Measurements from ENCODE around the gene SNX8. TPM values are rescaled to one million over a fixed set of nuclear protein-coding genes. Genes with fewer than 3 reads are reported as not detected.

SNX8 gene
- total RNA-seq, 4 donors from 2014 or later, result 6.4 to 28.1 (median 24.8) TPM

DNA sequence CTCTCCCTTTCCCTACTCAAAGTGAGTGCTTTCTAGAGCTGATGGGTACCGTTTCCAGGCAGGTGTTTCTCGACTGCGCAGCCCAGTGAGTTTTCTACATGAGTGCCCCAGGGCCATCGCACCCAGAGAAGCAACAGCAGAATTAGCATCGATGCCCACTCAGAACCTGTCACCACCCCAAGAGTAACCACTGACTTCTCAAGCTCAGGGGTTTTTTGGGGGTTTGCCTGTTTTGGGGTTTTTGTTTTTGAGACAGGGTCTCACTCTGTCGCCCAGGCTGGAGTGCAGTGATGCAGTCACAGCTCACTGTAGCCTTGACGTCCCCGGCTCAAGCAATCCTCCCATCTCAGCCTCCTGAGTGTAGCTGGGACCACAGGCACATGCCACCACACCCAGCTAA, 25.7 kb downstream of the SNX8 start:
- in situ Hi-C loops (cut with MboI; ENCODE audit: low sequenced_read_pairs in 4 of 4), result no loop called here
- Histone ChIP-seq H3K36me3 (no peaks in the 10 kb centered on the region), H3K4me3 (no peak overlapping the region), H3K9me3 (no peaks in the 10 kb centered on the region), H3K4me1 (no peaks in the 10 kb centered on the region), H3K27ac (no peak overlapping the region), H3K27me3 (no peaks in the 10 kb centered on the region)
- TF ChIP-seq POLR2A (IDR thresholded peaks at IDR 0.05), result no peak
- TF ChIP-seq, protein P1, sequence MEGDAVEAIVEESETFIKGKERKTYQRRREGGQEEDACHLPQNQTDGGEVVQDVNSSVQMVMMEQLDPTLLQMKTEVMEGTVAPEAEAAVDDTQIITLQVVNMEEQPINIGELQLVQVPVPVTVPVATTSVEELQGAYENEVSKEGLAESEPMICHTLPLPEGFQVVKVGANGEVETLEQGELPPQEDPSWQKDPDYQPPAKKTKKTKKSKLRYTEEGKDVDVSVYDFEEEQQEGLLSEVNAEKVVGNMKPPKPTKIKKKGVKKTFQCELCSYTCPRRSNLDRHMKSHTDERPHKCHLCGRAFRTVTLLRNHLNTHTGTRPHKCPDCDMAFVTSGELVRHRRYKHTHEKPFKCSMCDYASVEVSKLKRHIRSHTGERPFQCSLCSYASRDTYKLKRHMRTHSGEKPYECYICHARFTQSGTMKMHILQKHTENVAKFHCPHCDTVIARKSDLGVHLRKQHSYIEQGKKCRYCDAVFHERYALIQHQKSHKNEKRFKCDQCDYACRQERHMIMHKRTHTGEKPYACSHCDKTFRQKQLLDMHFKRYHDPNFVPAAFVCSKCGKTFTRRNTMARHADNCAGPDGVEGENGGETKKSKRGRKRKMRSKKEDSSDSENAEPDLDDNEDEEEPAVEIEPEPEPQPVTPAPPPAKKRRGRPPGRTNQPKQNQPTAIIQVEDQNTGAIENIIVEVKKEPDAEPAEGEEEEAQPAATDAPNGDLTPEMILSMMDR (IDR thresholded peaks at IDR 0.05 in 4 of 5, conservative IDR thresholded peaks at IDR 0.05 in 1 of 5), result no peak
- no peak for ATAC-seq
- DNase-seq, result no peak
- intact Hi-C loops (cut with DNase I; ENCODE audit: low total_unique reads), result no loop called here

DNA sequence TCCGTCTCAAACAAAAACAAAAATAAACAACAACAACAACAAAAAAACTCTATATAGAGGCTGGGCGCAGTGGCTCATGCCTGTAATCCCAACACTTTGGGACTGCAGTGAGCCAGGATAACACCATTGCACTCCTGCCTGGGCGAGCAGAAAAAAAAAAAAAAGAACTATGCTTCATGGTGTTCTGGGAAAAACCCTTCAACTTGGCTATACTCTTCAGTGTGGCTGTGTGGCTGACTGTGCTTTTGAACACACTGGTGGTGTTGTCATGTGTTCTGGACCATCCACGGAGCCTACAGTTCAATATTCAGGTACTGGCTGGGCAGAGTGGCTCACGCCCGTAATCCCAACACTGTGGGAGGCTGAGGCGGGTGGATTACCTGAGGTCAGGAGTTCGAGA, 26.5 kb downstream of the SNX8 start:
- in situ Hi-C loops (cut with MboI; ENCODE audit: low sequenced_read_pairs in 4 of 4), result no loop called here

DNA sequence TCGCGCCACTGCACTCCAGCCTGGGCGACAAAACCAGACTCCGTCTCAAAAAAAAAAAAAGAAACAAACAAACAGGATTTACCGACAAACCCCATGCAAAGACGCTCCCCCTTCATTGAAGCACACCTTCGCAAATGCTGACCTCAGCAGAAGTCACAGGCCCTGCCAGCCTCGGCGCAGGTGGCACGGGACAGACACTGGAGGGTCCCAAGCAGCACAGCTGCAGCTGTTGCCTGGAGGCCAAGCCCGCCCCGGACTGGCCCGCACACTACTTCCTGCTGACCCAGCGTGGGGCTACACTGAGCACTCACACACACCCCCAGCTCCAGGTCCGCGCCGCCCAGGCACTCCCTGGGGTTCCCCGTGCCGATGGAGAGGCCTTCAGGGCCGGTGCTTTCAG, 31.2 kb downstream of the SNX8 start:
- H3K36me3 ChIP-seq, result no peaks in the 10 kb centered on the region
- no peak overlapping the region for H3K27ac ChIP-seq
- ATAC-seq, result no peak
- no peaks in the 10 kb centered on the region for H3K9me3 ChIP-seq
- intact Hi-C loops (cut with DNase I; ENCODE audit: low total_unique reads), result no loop called here
- no peak overlapping the region for H3K4me3 ChIP-seq
- in situ Hi-C loops (cut with MboI; ENCODE audit: low sequenced_read_pairs in 4 of 4), result no loop called here
- H3K27me3 ChIP-seq, result no peaks in the 10 kb centered on the region
- TF ChIP-seq POLR2A (IDR thresholded peaks at IDR 0.05), result no peak
- TF ChIP-seq, protein P1 (IDR thresholded peaks at IDR 0.05 in 4 of 5, conservative IDR thresholded peaks at IDR 0.05 in 1 of 5), result no peak
- no peak for DNase-seq
- no peaks in the 10 kb centered on the region for H3K4me1 ChIP-seq

More for the DNA sequence above, 26.5 kb downstream of the SNX8 start:
- Histone ChIP-seq H3K27me3 (no peaks in the 10 kb centered on the region), H3K36me3 (no peaks in the 10 kb centered on the region), H3K4me3 (no peak overlapping the region), H3K9me3 (no peaks in the 10 kb centered on the region), H3K27ac (no peak overlapping the region), H3K4me1 (no peaks in the 10 kb centered on the region)
- intact Hi-C loops (cut with DNase I; ENCODE audit: low total_unique reads), result no loop called here
- TF ChIP-seq, protein P1 (IDR thresholded peaks at IDR 0.05 in 4 of 5, conservative IDR thresholded peaks at IDR 0.05 in 1 of 5), result no peak
- TF ChIP-seq POLR2A (IDR thresholded peaks at IDR 0.05), result no peak
- DNase-seq (no peak), ATAC-seq (no peak)

DNA sequence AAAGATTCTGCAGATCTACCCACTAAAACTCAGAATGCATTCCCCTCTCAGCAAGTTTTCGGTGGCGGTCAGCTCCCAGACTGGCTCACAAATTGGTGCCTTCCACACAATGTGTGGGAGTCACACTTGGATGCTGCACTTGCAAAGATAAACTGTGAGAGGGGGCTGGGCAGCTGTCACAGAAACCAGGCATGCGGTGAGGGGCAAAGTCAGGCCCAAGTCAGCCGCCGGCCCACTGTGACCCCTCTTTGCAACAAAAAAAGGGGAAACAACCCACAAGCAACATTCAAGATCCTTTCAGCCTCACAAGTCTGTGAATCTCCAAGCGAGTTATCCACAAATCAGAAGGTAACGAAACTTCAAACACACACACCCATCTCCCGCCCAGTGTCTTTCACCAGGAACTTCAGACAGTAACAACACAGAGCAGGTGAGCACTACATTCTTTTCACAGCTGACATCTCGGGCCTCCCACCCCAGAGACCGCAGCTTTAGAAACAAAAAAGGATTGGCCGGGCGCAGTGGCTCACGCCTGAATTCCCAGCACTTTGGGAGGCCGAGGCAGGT, 32.0 kb downstream of the SNX8 start:
- intact Hi-C loops (cut with DNase I; ENCODE audit: low total_unique reads), result no loop called here
- no peaks in the 10 kb centered on the region for H3K9me3 ChIP-seq
- TF ChIP-seq POLR2A (IDR thresholded peaks at IDR 0.05), result no peak
- TF ChIP-seq, protein P1 (IDR thresholded peaks at IDR 0.05 in 4 of 5, conservative IDR thresholded peaks at IDR 0.05 in 1 of 5), result no peak
- in situ Hi-C loops (cut with MboI; ENCODE audit: low sequenced_read_pairs in 4 of 4), result no loop called here
- H3K36me3 ChIP-seq, result no peaks in the 10 kb centered on the region
- H3K27me3 ChIP-seq, result no peaks in the 10 kb centered on the region
- ATAC-seq (no peak), DNase-seq (no peak)
- H3K27ac ChIP-seq, result no peak overlapping the region
- no peaks in the 10 kb centered on the region for H3K4me1 ChIP-seq
- H3K4me3 ChIP-seq, result no peak overlapping the region

GRCh38 chr7:2281541-2281940, 32.7 kb downstream of the SNX8 start:
- ATAC-seq (no peak), DNase-seq (no peak)
- Histone ChIP-seq H3K4me1 (no peaks in the 10 kb centered on the region), H3K27ac (no peak overlapping the region), H3K36me3 (no peaks in the 10 kb centered on the region), H3K27me3 (no peaks in the 10 kb centered on the region), H3K4me3 (no peak overlapping the region), H3K9me3 (no peaks in the 10 kb centered on the region)
- in situ Hi-C loops (cut with MboI; ENCODE audit: low sequenced_read_pairs in 4 of 4) (no loop called here), intact Hi-C loops (cut with DNase I; ENCODE audit: low total_unique reads) (no loop called here)
- TF ChIP-seq, protein P1 (IDR thresholded peaks at IDR 0.05 in 4 of 5, conservative IDR thresholded peaks at IDR 0.05 in 1 of 5), result no peak
- TF ChIP-seq POLR2A (IDR thresholded peaks at IDR 0.05), result no peak
